Measurements from ENCODE around the gene BSG. TPM values are rescaled to one million over a fixed set of nuclear protein-coding genes. Genes with fewer than 3 reads are reported as not detected.
"Not testable (repeated sequence)": the region's sequence is repeated elsewhere in the genome, so short reads cannot be mapped to it uniquely, and the experiment has no call there.

Gene BSG
- total RNA-seq, 1 donor from 2014 or later, result 291 TPM

GRCh38 chr19:583198-583967 is 11.0 kb downstream of the BSG start:
- Mint-ChIP-seq H3K27ac (no peak overlapping the region), H3K4me3 (no peak overlapping the region), H3K36me3 (ENCODE audit: low read depth) (peaks cover 12% of the 10 kb centered on the region), H3K27me3 (peaks cover 2% of the 10 kb centered on the region), H3K9me3 (no peaks in the 10 kb centered on the region), H3K4me1 (peaks cover 2% of the 10 kb centered on the region)
- no peak for DNase-seq
- intact Hi-C loops (cut with micrococcal nuclease), result no loop called here

GRCh38 chr19:583968-584239 is 11.5 kb downstream of the BSG start:
- H3K36me3 Mint-ChIP-seq (ENCODE audit: low read depth), result peaks cover 12% of the 10 kb centered on the region
- peaks cover 3% of the 10 kb centered on the region for H3K27me3 Mint-ChIP-seq
- H3K4me1 Mint-ChIP-seq, result peaks cover 2% of the 10 kb centered on the region
- H3K9me3 Mint-ChIP-seq, result no peaks in the 10 kb centered on the region
- no peak overlapping the region for H3K27ac Mint-ChIP-seq
- intact Hi-C loops (cut with micrococcal nuclease), result loop anchor here (2.0 kb wide), 1 partner anchor 49 kb away; the partner anchor contains the start of gene POLRMT
- no peak overlapping the region for H3K4me3 Mint-ChIP-seq
- no peak for DNase-seq

GRCh38 chr19:584240-585001 is 12.0 kb downstream of the BSG start:
- no peaks in the 10 kb centered on the region for H3K9me3 Mint-ChIP-seq
- no peak overlapping the region for H3K27ac Mint-ChIP-seq
- H3K27me3 Mint-ChIP-seq, result peaks cover 5% of the 10 kb centered on the region
- peaks cover 10% of the 10 kb centered on the region for H3K36me3 Mint-ChIP-seq (ENCODE audit: low read depth)
- no peak overlapping the region for H3K4me3 Mint-ChIP-seq
- peak; percentile 91 for DNase-seq
- intact Hi-C loops (cut with micrococcal nuclease), result loop anchor here (2.0 to 5.0 kb wide), 2 partner anchors 48 to 148 kb away; partner anchors contain the start of gene POLRMT
- peaks cover 2% of the 10 kb centered on the region for H3K4me1 Mint-ChIP-seq

DNA sequence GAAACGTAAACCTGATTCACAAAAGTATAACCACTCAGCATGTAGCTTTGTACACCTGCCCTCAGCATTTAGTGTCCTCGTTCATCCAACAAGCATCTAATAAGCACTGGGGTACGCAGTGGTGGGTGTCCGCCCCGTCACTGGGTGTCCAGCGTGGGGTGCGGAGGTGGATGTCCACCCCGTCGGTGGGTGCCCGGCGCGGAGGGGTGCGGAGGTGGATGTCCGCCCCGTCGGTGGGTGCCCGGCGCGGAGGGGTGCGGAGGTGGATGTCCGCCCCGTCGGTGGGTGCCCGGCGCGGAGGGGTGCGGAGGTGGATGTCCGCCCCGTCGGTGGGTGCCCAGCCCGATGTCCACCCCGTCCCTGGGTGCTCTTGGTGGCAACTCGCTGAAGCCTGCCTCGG is 12.8 kb downstream of the BSG start:
- not testable (repeated sequence) for H3K4me3 Mint-ChIP-seq; H3K36me3 Mint-ChIP-seq (ENCODE audit: low read depth); H3K4me1 Mint-ChIP-seq; DNase-seq; H3K27me3 Mint-ChIP-seq; H3K9me3 Mint-ChIP-seq; H3K27ac Mint-ChIP-seq
- intact Hi-C loops (cut with micrococcal nuclease), result loop anchor here (2.0 to 5.0 kb wide), 2 partner anchors 48 to 147 kb away; partner anchors contain the start of gene POLRMT

- H3K9me3 Mint-ChIP-seq, result no peaks in the 10 kb centered on the region
- intact Hi-C loops (cut with micrococcal nuclease), result loop anchor here (2.0 to 5.0 kb wide), 2 partner anchors 47 to 147 kb away; partner anchors contain the start of gene POLRMT
- peaks cover 7% of the 10 kb centered on the region for H3K27me3 Mint-ChIP-seq
- H3K4me3 Mint-ChIP-seq, result no peak overlapping the region
- DNase-seq, result no peak
- peaks cover 7% of the 10 kb centered on the region for H3K36me3 Mint-ChIP-seq (ENCODE audit: low read depth)
- no peak overlapping the region for H3K27ac Mint-ChIP-seq
- peaks cover 2% of the 10 kb centered on the region for H3K4me1 Mint-ChIP-seq
These were observed 13.2 kb downstream of the BSG start for GRCh38 chr19:585551-586110.

GRCh38 chr19:588093-588740 is 15.8 kb downstream of the BSG start:
- Mint-ChIP-seq H3K4me3 (peak overlapping the region; percentile 28), H3K27ac (no peak overlapping the region), H3K4me1 (peaks cover 2% of the 10 kb centered on the region), H3K27me3 (peaks cover 13% of the 10 kb centered on the region), H3K36me3 (ENCODE audit: low read depth) (no peaks in the 10 kb centered on the region), H3K9me3 (no peaks in the 10 kb centered on the region)
- intact Hi-C loops (cut with micrococcal nuclease), result loop anchor here (1.0 to 5.0 kb wide), 3 partner anchors 15 to 144 kb away; partner anchors contain the start of genes BSG and RNF126
- DNase-seq, result peak; percentile 88

- Mint-ChIP-seq H3K36me3 (ENCODE audit: low read depth) (no peaks in the 10 kb centered on the region), H3K4me3 (peak overlapping the region; percentile 30), H3K9me3 (no peaks in the 10 kb centered on the region), H3K27ac (no peak overlapping the region), H3K4me1 (no peaks in the 10 kb centered on the region), H3K27me3 (peaks cover 19% of the 10 kb centered on the region)
- DNase-seq, result no peak
- intact Hi-C loops (cut with micrococcal nuclease), result loop anchor here (1.0 to 5.0 kb wide), 3 partner anchors 16 to 143 kb away; partner anchors contain the start of genes BSG and RNF126
These were observed 16.6 kb downstream of the BSG start for GRCh38 chr19:588741-589692.

- intact Hi-C loops (cut with micrococcal nuclease), result loop anchor here (2.0 to 5.0 kb wide), 2 partner anchors 17 to 142 kb away; partner anchors contain the start of gene BSG
- DNase-seq, result no peak
- H3K4me1 Mint-ChIP-seq, result no peaks in the 10 kb centered on the region
- peaks cover 19% of the 10 kb centered on the region for H3K27me3 Mint-ChIP-seq
- H3K27ac Mint-ChIP-seq, result no peak within 1 kb of the TSS
- no peaks in the 10 kb centered on the region for H3K9me3 Mint-ChIP-seq
- H3K36me3 Mint-ChIP-seq (ENCODE audit: low read depth), result no peaks in the 10 kb centered on the region
- H3K4me3 Mint-ChIP-seq, result peak within 1 kb of the TSS; percentile 34
These were observed 17.4 kb downstream of the BSG start, which contains the start of gene HCN2 for GRCh38 chr19:589693-590395. Gene HCN2 (plus strand): TSS chr19:589881. CDS start chr19:589946, 65 bp downstream.

DNA sequence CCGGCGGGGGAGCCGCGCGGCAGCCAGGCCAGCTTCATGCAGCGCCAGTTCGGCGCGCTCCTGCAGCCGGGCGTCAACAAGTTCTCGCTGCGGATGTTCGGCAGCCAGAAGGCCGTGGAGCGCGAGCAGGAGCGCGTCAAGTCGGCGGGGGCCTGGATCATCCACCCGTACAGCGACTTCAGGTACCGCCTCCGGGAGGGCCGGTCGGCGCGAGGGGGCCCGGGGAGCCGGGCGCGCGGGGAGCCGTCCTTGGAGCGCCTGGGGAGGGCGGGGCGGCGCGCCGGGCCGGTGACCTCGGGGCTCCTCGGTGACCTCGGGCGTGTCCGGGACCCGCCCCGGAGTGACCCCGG is 18.0 kb downstream of the BSG start:
- Mint-ChIP-seq H3K4me3 (peak overlapping the region; percentile 34), H3K27me3 (peaks cover 19% of the 10 kb centered on the region), H3K9me3 (no peaks in the 10 kb centered on the region), H3K36me3 (ENCODE audit: low read depth) (no peaks in the 10 kb centered on the region), H3K27ac (no peak overlapping the region), H3K4me1 (no peaks in the 10 kb centered on the region)
- DNase-seq, result peak; percentile 82
- intact Hi-C loops (cut with micrococcal nuclease), result no loop called here

GRCh38 chr19:590750-591098 is 18.3 kb downstream of the BSG start:
- no peak overlapping the region for H3K4me3 Mint-ChIP-seq
- intact Hi-C loops (cut with micrococcal nuclease), result no loop called here
- H3K36me3 Mint-ChIP-seq (ENCODE audit: low read depth), result no peaks in the 10 kb centered on the region
- H3K9me3 Mint-ChIP-seq, result no peaks in the 10 kb centered on the region
- H3K4me1 Mint-ChIP-seq, result no peaks in the 10 kb centered on the region
- H3K27ac Mint-ChIP-seq, result no peak overlapping the region
- no peak for DNase-seq
- H3K27me3 Mint-ChIP-seq, result peaks cover 19% of the 10 kb centered on the region

- H3K4me3 Mint-ChIP-seq, result peak overlapping the region; percentile 42
- peak overlapping the region; percentile 76 for H3K27ac Mint-ChIP-seq
- DNase-seq, result peak; percentile 72
These were observed 18.9 kb downstream of the BSG start for GRCh38 chr19:591099-591958.

DNA sequence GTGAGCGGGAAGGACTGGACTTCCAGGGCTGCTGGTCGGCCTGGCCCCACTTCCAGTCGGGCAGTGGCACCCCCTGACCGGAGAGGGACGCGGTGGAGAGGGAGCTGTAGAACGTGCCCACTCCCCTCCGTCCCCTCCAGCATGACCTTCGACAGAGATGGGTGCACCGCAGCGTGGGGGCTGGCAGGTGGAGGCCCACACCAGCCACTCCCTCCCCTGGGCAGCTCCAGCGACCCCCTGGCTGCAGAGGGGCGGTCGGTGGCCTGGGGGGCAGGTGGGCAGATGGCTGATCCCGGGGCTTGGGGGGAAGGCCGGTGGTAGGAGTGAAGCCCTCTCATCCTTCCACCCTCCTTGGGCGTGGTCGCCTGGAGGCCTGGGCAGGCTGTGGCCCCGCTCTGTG is 19.7 kb downstream of the BSG start:
- Mint-ChIP-seq H3K36me3 (ENCODE audit: low read depth) (no peaks in the 10 kb centered on the region), H3K9me3 (no peaks in the 10 kb centered on the region), H3K27me3 (peaks cover 19% of the 10 kb centered on the region), H3K4me1 (no peaks in the 10 kb centered on the region), H3K4me3 (no peak overlapping the region), H3K27ac (no peak overlapping the region)
- intact Hi-C loops (cut with micrococcal nuclease), result no loop called here
- DNase-seq, result no peak

More at GRCh38 chr19:591099-591958, 18.9 kb downstream of the BSG start:
- H3K4me1 Mint-ChIP-seq, result no peaks in the 10 kb centered on the region
- intact Hi-C loops (cut with micrococcal nuclease), result no loop called here
- peaks cover 19% of the 10 kb centered on the region for H3K27me3 Mint-ChIP-seq
- H3K9me3 Mint-ChIP-seq, result no peaks in the 10 kb centered on the region
- H3K36me3 Mint-ChIP-seq (ENCODE audit: low read depth), result no peaks in the 10 kb centered on the region

All from activated CD4-positive, alpha-beta T cell treated with anti-CD3 and anti-CD28 coated beads, Interleukin-2, amount 10 ng/mL, durations not matched to agents 24 days and 14 days (primary cell).